ENCODE results near the gene NCR3LG1.

The NCR3LG1 gene

DNA sequence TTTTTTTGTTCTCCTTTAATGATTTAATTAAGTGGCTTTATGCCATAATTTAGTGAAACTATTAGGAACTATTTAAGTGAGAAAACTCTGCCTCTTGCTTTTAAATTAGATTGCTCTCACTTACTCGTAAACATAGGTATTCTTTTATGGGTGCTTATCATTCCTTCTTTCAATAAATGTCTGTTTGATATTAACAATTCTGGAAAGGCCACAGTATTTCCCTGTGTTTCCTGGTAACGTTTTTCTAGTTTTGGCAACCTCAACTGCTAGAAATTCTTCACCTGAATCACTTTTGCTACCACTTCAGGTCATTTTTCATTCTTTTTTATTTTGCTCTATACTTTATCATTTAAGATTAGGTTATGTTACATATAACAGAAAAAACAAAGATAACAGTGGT, 19.9 kb upstream of the NCR3LG1 start:
- Mint-ChIP-seq H3K27ac (no peak overlapping the region), H3K4me1 (no peaks in the 10 kb centered on the region), H3K9me3 (no peaks in the 10 kb centered on the region), H3K36me3 (ENCODE audit: low read depth) (peaks cover 14% of the 10 kb centered on the region), H3K4me3 (no peak overlapping the region), H3K27me3 (ENCODE audit: low read depth) (no peaks in the 10 kb centered on the region)
- TF ChIP-seq CTCF (IDR thresholded peaks at IDR 0.05; ENCODE audit: unreplicated experiment in 3 of 3): no peak

GRCh38 chr11:17333799-17334586, 17.6 kb upstream of the NCR3LG1 start:
- Mint-ChIP-seq H3K27me3 (ENCODE audit: low read depth) (no peaks in the 10 kb centered on the region), H3K4me1 (no peaks in the 10 kb centered on the region), H3K9me3 (no peaks in the 10 kb centered on the region), H3K36me3 (ENCODE audit: low read depth) (peaks cover 7% of the 10 kb centered on the region), H3K4me3 (no peak overlapping the region), H3K27ac (no peak overlapping the region)
- TF ChIP-seq CTCF (IDR thresholded peaks at IDR 0.05; ENCODE audit: unreplicated experiment in 3 of 3): no peak

- Mint-ChIP-seq H3K36me3 (ENCODE audit: low read depth) (no peaks in the 10 kb centered on the region), H3K4me1 (no peaks in the 10 kb centered on the region), H3K27me3 (ENCODE audit: low read depth) (peaks cover 3% of the 10 kb centered on the region), H3K4me3 (no peak overlapping the region), H3K27ac (no peak overlapping the region), H3K9me3 (no peaks in the 10 kb centered on the region)
- TF ChIP-seq CTCF (IDR thresholded peaks at IDR 0.05; ENCODE audit: unreplicated experiment in 3 of 3): no peak
Observed at GRCh38 chr11:17343257-17343656, 8.3 kb upstream of the NCR3LG1 start.

GRCh38 chr11:17343907-17344306, 7.7 kb upstream of the NCR3LG1 start:
- Mint-ChIP-seq H3K36me3 (ENCODE audit: low read depth) (no peaks in the 10 kb centered on the region), H3K4me3 (no peak overlapping the region), H3K27ac (no peak overlapping the region), H3K9me3 (no peaks in the 10 kb centered on the region), H3K4me1 (no peaks in the 10 kb centered on the region), H3K27me3 (ENCODE audit: low read depth) (peaks cover 3% of the 10 kb centered on the region)
- no peak for TF ChIP-seq CTCF (IDR thresholded peaks at IDR 0.05; ENCODE audit: unreplicated experiment in 3 of 3)

DNA sequence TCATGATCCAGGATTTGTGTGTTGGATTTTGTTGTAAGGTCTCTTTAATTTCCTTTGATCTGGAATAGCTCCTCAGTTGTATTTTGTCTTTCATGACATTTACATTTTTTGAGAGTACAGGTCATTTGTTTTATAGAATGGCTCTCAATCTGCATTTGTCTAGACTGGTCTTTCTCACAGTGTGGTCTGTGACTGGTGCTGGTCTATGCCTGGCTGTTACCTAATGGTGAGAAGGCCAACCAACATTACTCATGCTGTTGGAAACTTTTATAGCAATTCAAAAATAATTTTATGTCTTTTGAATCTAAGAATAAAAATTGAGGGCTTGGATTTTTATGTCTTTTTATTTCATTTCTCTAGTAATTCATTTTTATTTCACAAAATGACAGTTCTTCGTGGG, 3.9 kb upstream of the NCR3LG1 start:
- Mint-ChIP-seq H3K9me3 (no peaks in the 10 kb centered on the region), H3K36me3 (ENCODE audit: low read depth) (no peaks in the 10 kb centered on the region), H3K4me3 (no peak overlapping the region)

More for the DNA sequence above, 3.9 kb upstream of the NCR3LG1 start:
- no peak for TF ChIP-seq CTCF (IDR thresholded peaks at IDR 0.05; ENCODE audit: unreplicated experiment in 3 of 3)
- Mint-ChIP-seq H3K27me3 (ENCODE audit: low read depth) (peaks cover 39% of the 10 kb centered on the region), H3K4me1 (peaks cover 5% of the 10 kb centered on the region), H3K27ac (no peak overlapping the region)

All from nephron (organoid).